Measurements from ENCODE around the gene GOLGA8S. TPM values are rescaled to one million over a fixed set of nuclear protein-coding genes. Genes with fewer than 3 reads are reported as not detected.

GOLGA8S gene
- total RNA-seq, 2 experiments from 2014 or later: 0.10 TPM; not detected in 1

Small RNAs within 50 kb of the gene (small RNA-seq; reads per million reads assigned to genes)
- gene RN7SL536P: not detected

Other genes with a start within 250 kb of the GOLGA8S start
- gene GOLGA6L1, start 217.9 kb upstream of the GOLGA8S start, total RNA-seq (2014; rRNA removed; shearing (Covaris generic)): not detected in 2 replicates
- not detected in 2 replicates for gene GOLGA6L1, start 217.9 kb upstream of the GOLGA8S start, total RNA-seq (2022)
- gene GOLGA6L26, start 20.6 kb upstream of the GOLGA8S start, total RNA-seq (2014; rRNA removed; shearing (Covaris generic)): not detected in 2 replicates
- not detected in 2 replicates for gene GOLGA6L26, start 20.6 kb upstream of the GOLGA8S start, total RNA-seq (2022)
- gene GOLGA6L2, start 92.5 kb downstream of the GOLGA8S start, total RNA-seq (2014; rRNA removed; shearing (Covaris generic)): not detected in 2 replicates
- gene GOLGA6L2, start 92.5 kb downstream of the GOLGA8S start, total RNA-seq (2022): not detected in 2 replicates
- not detected in 2 replicates for gene MKRN3, start 210.9 kb downstream of the GOLGA8S start, total RNA-seq (2014; rRNA removed; shearing (Covaris generic))
- not detected in 2 replicates for gene MKRN3, start 210.9 kb downstream of the GOLGA8S start, total RNA-seq (2022)

Data from OCI-LY7 (cell line).